ENCODE data around the gene ZMAT5. TPM values are rescaled to one million over a fixed set of nuclear protein-coding genes. Genes with fewer than 3 reads are reported as not detected.
A peak's percentile ranks its signal among the peaks of the same experiment; 100 is the strongest.

Gene ZMAT5
- total and polyA plus RNA-seq, 2 donors from 2014 or later, result 21.3 to 47.7 TPM

DNA sequence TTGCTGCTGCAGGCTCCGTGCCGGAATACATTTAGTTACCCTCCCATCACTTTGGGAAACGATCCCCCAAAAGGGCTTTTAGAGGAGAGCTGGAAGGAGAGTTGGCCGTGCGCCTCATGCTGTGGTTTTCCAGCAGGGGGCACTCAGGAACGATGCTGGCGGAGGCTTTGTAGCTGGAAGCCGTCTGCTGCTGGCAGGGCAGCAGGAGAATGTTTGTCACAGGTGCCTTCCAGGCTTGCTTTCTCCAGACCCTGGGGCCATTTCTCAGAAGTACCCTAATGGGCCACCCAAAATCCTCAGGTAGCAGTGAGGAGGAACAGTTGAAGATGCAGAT, 77.0 kb downstream of the ZMAT5 start:
- no peak for FAIRE-seq
- no peaks in the 10 kb centered on the region for H3K4me1 ChIP-seq (ENCODE audit: control insufficient read depth in 2 of 3, insufficient read depth in 2 of 3, low read depth in 1 of 3, low read length in 3 of 3)
- no peak overlapping the region for H3K9ac ChIP-seq (ENCODE audit: low read length in 3 of 3)
- no peak overlapping the region for H3K4me3 ChIP-seq (ENCODE audit: low read length in 3 of 3)
- intact Hi-C loops (cut with DNase I), result no loop called here
- peak in 3 of 5 donors; percentile 69 to 77 (median 70) for DNase-seq
- no peak overlapping the region for H3K27ac ChIP-seq (ENCODE audit: low read depth in 2 of 2, low read length in 2 of 2)
- peaks cover 0 to 12% (median 4%) of the 10 kb centered on the region in 3 donors for H3K36me3 ChIP-seq (ENCODE audit: control insufficient read depth in 2 of 3, insufficient read depth in 3 of 3, low read length in 3 of 3)
- TF ChIP-seq, protein P1, sequence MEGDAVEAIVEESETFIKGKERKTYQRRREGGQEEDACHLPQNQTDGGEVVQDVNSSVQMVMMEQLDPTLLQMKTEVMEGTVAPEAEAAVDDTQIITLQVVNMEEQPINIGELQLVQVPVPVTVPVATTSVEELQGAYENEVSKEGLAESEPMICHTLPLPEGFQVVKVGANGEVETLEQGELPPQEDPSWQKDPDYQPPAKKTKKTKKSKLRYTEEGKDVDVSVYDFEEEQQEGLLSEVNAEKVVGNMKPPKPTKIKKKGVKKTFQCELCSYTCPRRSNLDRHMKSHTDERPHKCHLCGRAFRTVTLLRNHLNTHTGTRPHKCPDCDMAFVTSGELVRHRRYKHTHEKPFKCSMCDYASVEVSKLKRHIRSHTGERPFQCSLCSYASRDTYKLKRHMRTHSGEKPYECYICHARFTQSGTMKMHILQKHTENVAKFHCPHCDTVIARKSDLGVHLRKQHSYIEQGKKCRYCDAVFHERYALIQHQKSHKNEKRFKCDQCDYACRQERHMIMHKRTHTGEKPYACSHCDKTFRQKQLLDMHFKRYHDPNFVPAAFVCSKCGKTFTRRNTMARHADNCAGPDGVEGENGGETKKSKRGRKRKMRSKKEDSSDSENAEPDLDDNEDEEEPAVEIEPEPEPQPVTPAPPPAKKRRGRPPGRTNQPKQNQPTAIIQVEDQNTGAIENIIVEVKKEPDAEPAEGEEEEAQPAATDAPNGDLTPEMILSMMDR (IDR thresholded peaks at IDR 0.05; ENCODE audit: borderline replicate concordance, extremely low read depth, insufficient read depth), result peak; percentile 61
- no peaks in the 10 kb centered on the region for H3K27me3 ChIP-seq (ENCODE audit: control insufficient read depth, insufficient read depth, low read length)
- no peaks in the 10 kb centered on the region for H3K9me3 ChIP-seq (ENCODE audit: control insufficient read depth in 2 of 3, insufficient read depth in 1 of 3, low read length in 3 of 3)

DNA sequence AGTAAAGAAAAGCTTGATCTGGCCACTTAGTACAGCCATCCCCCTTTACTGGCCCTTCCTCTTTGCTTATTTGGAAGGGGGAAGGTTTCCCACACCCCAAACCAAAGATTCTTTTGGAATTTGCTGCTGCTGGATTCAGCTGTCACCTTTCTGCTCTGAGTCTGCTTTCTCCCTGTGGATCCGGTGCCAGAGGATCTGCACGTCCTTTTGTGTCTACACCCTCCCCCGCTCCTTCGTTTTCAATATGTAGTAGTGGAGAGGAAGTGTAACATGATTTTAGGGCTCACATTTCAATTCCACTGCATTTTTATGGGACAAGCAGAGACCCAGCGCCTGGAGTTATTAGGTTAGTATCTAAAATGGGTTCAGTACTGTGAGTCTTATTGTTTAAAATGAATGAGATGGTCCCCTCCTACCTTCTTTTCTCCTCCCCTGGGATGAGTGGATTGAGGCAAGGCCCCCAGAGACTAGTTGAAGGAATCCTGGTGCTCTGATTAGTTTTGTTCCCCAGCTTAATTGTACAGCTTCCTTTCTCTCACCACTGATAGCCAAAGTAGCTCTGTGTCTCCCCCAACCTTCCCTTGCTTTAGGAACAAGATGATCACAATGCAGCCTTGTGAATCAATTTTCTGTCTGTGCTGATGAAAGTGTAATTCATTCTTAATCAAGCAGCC, 77.5 kb downstream of the ZMAT5 start:
- H3K36me3 ChIP-seq (ENCODE audit: control insufficient read depth in 2 of 3, insufficient read depth in 3 of 3, low read length in 3 of 3), result peaks cover 0 to 10% (median 4%) of the 10 kb centered on the region in 3 donors
- DNase-seq (peak in 1 of 5 donors; percentile 68), FAIRE-seq (no peak)
- H3K9ac ChIP-seq (ENCODE audit: low read length in 3 of 3), result no peak overlapping the region
- TF ChIP-seq, protein P1 (IDR thresholded peaks at IDR 0.05; ENCODE audit: borderline replicate concordance, extremely low read depth, insufficient read depth), result no peak
- no peaks in the 10 kb centered on the region for H3K27me3 ChIP-seq (ENCODE audit: control insufficient read depth, insufficient read depth, low read length)
- H3K27ac ChIP-seq (ENCODE audit: low read depth in 2 of 2, low read length in 2 of 2), result no peak overlapping the region
- intact Hi-C loops (cut with DNase I), result no loop called here
- no peaks in the 10 kb centered on the region for H3K9me3 ChIP-seq (ENCODE audit: control insufficient read depth in 2 of 3, insufficient read depth in 1 of 3, low read length in 3 of 3)
- no peak overlapping the region for H3K4me3 ChIP-seq (ENCODE audit: low read length in 3 of 3)
- no peaks in the 10 kb centered on the region for H3K4me1 ChIP-seq (ENCODE audit: control insufficient read depth in 2 of 3, insufficient read depth in 2 of 3, low read depth in 1 of 3, low read length in 3 of 3)

DNA sequence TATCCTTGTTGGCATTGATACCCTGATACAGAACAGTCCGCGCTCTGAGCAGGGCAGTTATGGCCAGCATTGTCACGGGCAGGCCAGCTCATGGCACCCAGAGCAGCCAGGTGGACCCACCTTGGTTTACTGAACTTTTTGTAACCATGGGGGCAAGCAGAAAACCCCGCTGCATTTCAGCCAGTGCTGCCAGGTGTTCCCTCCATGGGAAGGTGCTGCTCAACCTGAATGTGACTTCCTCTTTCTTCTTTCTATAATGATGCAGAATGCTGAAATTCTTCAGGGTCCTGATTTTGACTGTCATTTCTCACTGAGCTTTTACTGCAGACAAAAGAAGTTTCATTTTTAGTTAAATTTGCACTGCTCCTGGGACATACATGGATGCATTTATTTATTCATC, 82.6 kb downstream of the ZMAT5 start:
- peaks cover 0 to 36% (median 11%) of the 10 kb centered on the region in 3 donors for H3K36me3 ChIP-seq (ENCODE audit: control insufficient read depth in 2 of 3, insufficient read depth in 3 of 3, low read length in 3 of 3)
- TF ChIP-seq, protein P1 (IDR thresholded peaks at IDR 0.05; ENCODE audit: borderline replicate concordance, extremely low read depth, insufficient read depth), result no peak

More for the DNA sequence above, 82.6 kb downstream of the ZMAT5 start:
- intact Hi-C loops (cut with DNase I), result no loop called here
- no peak overlapping the region for H3K9ac ChIP-seq (ENCODE audit: low read length in 3 of 3)
- H3K27ac ChIP-seq (ENCODE audit: low read depth in 2 of 2, low read length in 2 of 2), result no peak overlapping the region
- DNase-seq, result no peak
- no peaks in the 10 kb centered on the region for H3K27me3 ChIP-seq (ENCODE audit: control insufficient read depth, insufficient read depth, low read length)
- H3K4me1 ChIP-seq (ENCODE audit: control insufficient read depth in 2 of 3, insufficient read depth in 2 of 3, low read depth in 1 of 3, low read length in 3 of 3), result peaks cover 0 to 6% (median 0%) of the 10 kb centered on the region in 3 donors
- no peak overlapping the region for H3K4me3 ChIP-seq (ENCODE audit: low read length in 3 of 3)
- no peaks in the 10 kb centered on the region for H3K9me3 ChIP-seq (ENCODE audit: control insufficient read depth in 2 of 3, insufficient read depth in 1 of 3, low read length in 3 of 3)
- FAIRE-seq, result no peak
